K562 (cell line): ENCODE measurements around the gene HSPB6. TPM values are rescaled to one million over a fixed set of nuclear protein-coding genes. Genes with fewer than 3 reads are reported as not detected.

Experiments
- ATAC-seq: fragments of 200-7000 bp; cut with Tn5 transposase; 3 replicates; pipeline ENCODE4 v1.9.1; 2020; ENCODE audit warnings: moderate library complexity
- BruUV-seq: library from RNA; stranded (reverse); fragments of 400-500 nt; replicated peaks from 2 replicates; lab custom pipeline; 2021; lab: Mats Ljungman, UMichigan
- CTCF ChIA-PET: fragments of 300-600 bp; formaldehyde crosslinking; extraction: SDS; loops from one replicate; lab custom pipeline; 2021; ENCODE audit warnings: low intra/inter-chr PET ratio; lab: Yijun Ruan, JAX
- POLR2A ChIA-PET: fragments of 300-600, 350-650 bp; sonication (Branson Sonifier 250); formaldehyde crosslinking; extraction: SDS; loops from one replicate; lab custom pipeline; 2021; ENCODE audit warnings: antibody characterized with exemption, inconsistent platforms; lab: Yijun Ruan, JAX
- DNase-seq, 4 experiments: peaks; one replicate each; pipeline versions ENCODE4 v3.0.0 to v3.0.0-alpha.2; 2011 to 2018; ENCODE audit warnings: low spot score in 3 of 4, mixed read lengths in 3 of 4; ENCODE audit errors: extremely low read depth in 1 of 4
- FAIRE-seq: peaks from 2 replicates; lab custom pipeline; 2011; peaks lifted over from hg19 to GRCh38; lab: Jason Lieb, UNC
- H2AFZ ChIP-seq: 2 replicates; pipeline ENCODE4 v1.6.0; 2011; ENCODE audit warnings: low read depth, low read length, control low read depth, inconsistent platforms
- H3K27ac ChIP-seq: fragments of 200-600 bp; 3 replicates; pipeline ENCODE4 v1.8.0; 2011; ENCODE audit warnings: low read depth, mild to moderate bottlenecking, control low read depth, inconsistent platforms, low read length, moderate library complexity, mixed read lengths; ENCODE audit errors: extremely low read depth
- H3K27me3 ChIP-seq, 2 experiments: fragments of 300-600 bp in 1 of 2; 2 replicates in 1 of 2; 3 replicates in 1 of 2; pipeline versions ENCODE4 v1.6.0 to v1.8.0; 2011; ENCODE audit warnings: inconsistent platforms in 2 of 2, low read length in 2 of 2, mild to moderate bottlenecking in 1 of 2, mixed read lengths in 1 of 2, moderate library complexity in 1 of 2; ENCODE audit not compliant: control insufficient read depth in 2 of 2, insufficient read depth in 2 of 2
- H3K36me3 ChIP-seq: fragments of 300-600 bp; 3 replicates; pipeline ENCODE4 v1.8.0; 2011; ENCODE audit warnings: mild to moderate bottlenecking, low read length, inconsistent platforms; ENCODE audit not compliant: control insufficient read depth, insufficient read depth
- H3K4me1 ChIP-seq, 2 experiments: fragments of 200-600 bp in 1 of 2; replicated peaks in 1 of 2; 2 replicates in 1 of 2; 3 replicates in 1 of 2; pipeline versions ENCODE4 v1.5.1 to v1.8.0; 2011; ENCODE audit warnings: inconsistent platforms in 2 of 2, low read length in 2 of 2, mild to moderate bottlenecking in 1 of 2, mixed read lengths in 1 of 2, moderate library complexity in 1 of 2; ENCODE audit not compliant: control insufficient read depth in 2 of 2, insufficient read depth in 2 of 2
- H3K4me2 ChIP-seq: 2 replicates; pipeline ENCODE4 v1.6.1; 2011; ENCODE audit warnings: low read length, control low read depth, inconsistent platforms, mixed read lengths; ENCODE audit not compliant: insufficient read depth
- H3K4me3 ChIP-seq: fragments of 200-600 bp; sonication (generic), shearing (Covaris generic); 2 replicates; pipeline ENCODE4 v1.5.1; 2016; ENCODE audit warnings: control low read depth, inconsistent platforms
- H3K79me2 ChIP-seq: fragments of 200-600 bp; 3 replicates; pipeline ENCODE4 v1.8.0; 2011; ENCODE audit warnings: low read length, inconsistent platforms; ENCODE audit not compliant: control insufficient read depth, insufficient read depth
- H3K9ac ChIP-seq, 2 experiments: 2 replicates each; pipeline versions ENCODE4 v1.6.0 to v1.6.1; 2011; ENCODE audit warnings: low read depth in 2 of 2, low read length in 2 of 2, control low read depth in 1 of 2, inconsistent platforms in 1 of 2, mild to moderate bottlenecking in 1 of 2, mixed read lengths in 1 of 2; ENCODE audit not compliant: insufficient read depth in 1 of 2
- H3K9me1 ChIP-seq: one replicate; pipeline ENCODE4 v1.6.0; 2011; ENCODE audit warnings: inconsistent platforms, mild to moderate bottlenecking, low read length, moderate library complexity; ENCODE audit not compliant: control insufficient read depth, insufficient read depth
- H3K9me3 ChIP-seq: replicated peaks from 2 replicates; pipeline ENCODE4 v1.5.1; 2011; ENCODE audit warnings: low read depth, low read length, inconsistent platforms; ENCODE audit not compliant: control insufficient read depth, insufficient read depth
- H4K20me1 ChIP-seq: replicated peaks from 2 replicates; pipeline ENCODE4 v1.6.1; 2011; ENCODE audit warnings: low read length, inconsistent platforms, mixed read lengths; ENCODE audit not compliant: control insufficient read depth, insufficient read depth
- BRCA1 ChIP-seq, 2 experiments: fragments of 450-650 bp in 1 of 2; sonication (generic) in 1 of 2; formaldehyde crosslinking in 1 of 2; IDR thresholded peaks; 2 replicates each; pipeline versions ENCODE4 v1.5.0 to v1.6.1; 2017 to 2020; ENCODE audit warnings: mild to moderate bottlenecking in 1 of 2, missing genetic modification reagents in 1 of 2
- FOS ChIP-seq: IDR thresholded peaks from 3 replicates; pipeline ENCODE4 v1.6.1; 2011; ENCODE audit not compliant: insufficient read length; ENCODE audit errors: extremely low read depth
- HDAC2 ChIP-seq: fragments of 450-650 bp; IDR thresholded peaks from 2 replicates; pipeline ENCODE4 v1.6.1; 2016; ENCODE audit warnings: mild to moderate bottlenecking
- HES1 ChIP-seq: fragments of 450-650 bp; IDR thresholded peaks from 2 replicates; pipeline ENCODE4 v1.6.1; 2016; ENCODE audit warnings: low read depth, mild to moderate bottlenecking, moderate library complexity
- KDM1A ChIP-seq, 2 experiments: fragments of 450-650 bp; IDR thresholded peaks; 2 replicates each; pipeline ENCODE4 v1.6.1; 2016; ENCODE audit warnings: mild to moderate bottlenecking in 2 of 2
- NFRKB ChIP-seq: fragments of 450-650 bp; IDR thresholded peaks from 2 replicates; pipeline ENCODE4 v1.6.1; 2016; ENCODE audit warnings: low read depth
- NKRF ChIP-seq: fragments of 450-650 bp; IDR thresholded peaks from 2 replicates; pipeline ENCODE4 v1.6.1; 2016; ENCODE audit warnings: borderline replicate concordance
- NRF1 ChIP-seq, 2 experiments: fragments of 450-650 bp; IDR thresholded peaks in 1 of 2; conservative IDR thresholded peaks in 1 of 2; 2 replicates each; pipeline ENCODE4 v1.6.1; 2014; ENCODE audit warnings: mild to moderate bottlenecking in 2 of 2
- OTX1 ChIP-seq: fragments of 450-650 bp; formaldehyde crosslinking; IDR thresholded peaks from 2 replicates; pipeline ENCODE4 v1.4.0; 2022; ENCODE audit warnings: mild to moderate bottlenecking
- PREB ChIP-seq: sonication (generic); formaldehyde crosslinking; IDR thresholded peaks from 2 replicates; pipeline ENCODE4 v1.8.1; 2023; ENCODE audit warnings: mild to moderate bottlenecking, missing genetic modification reagents
- SMAD4 ChIP-seq: fragments of 250-450 bp; sonication (Bioruptor Pico); conservative IDR thresholded peaks from 2 replicates; pipeline ENCODE4 v1.8.0; 2021; ENCODE audit warnings: inconsistent platforms, mild to moderate bottlenecking, moderate library complexity
- SNRNP70 ChIP-seq: fragments of 200-400 bp; formaldehyde crosslinking; optimal IDR thresholded peaks from 2 replicates; pipeline ENCODE3; 2017; ENCODE audit warnings: low read depth, low read length
- THRAP3 ChIP-seq: fragments of 450-650 bp; IDR thresholded peaks from 2 replicates; pipeline ENCODE4 v1.6.1; 2016; ENCODE audit warnings: mild to moderate bottlenecking, inconsistent platforms, borderline replicate concordance
- U2AF1 ChIP-seq: fragments of 200-400 bp; formaldehyde crosslinking; optimal IDR thresholded peaks from 2 replicates; pipeline ENCODE3; 2017; ENCODE audit warnings: mild to moderate bottlenecking, low read depth, low read length, moderate library complexity
- XRCC5 ChIP-seq: fragments of 200-400 bp; formaldehyde crosslinking; IDR thresholded peaks from 2 replicates; pipeline ENCODE4 v1.6.1; 2017; ENCODE audit warnings: low read depth, mild to moderate bottlenecking, low read length
- ZNF583 ChIP-seq: fragments of 250-450 bp; sonication (Bioruptor Pico); IDR thresholded peaks from 2 replicates; pipeline ENCODE4 v1.4.0; 2020
- WGBS: fragments of 100-300 bp; shearing (Covaris generic); methylation state at CpG from one replicate; pipeline ENCODE4 v1.1.6; 2016; ENCODE audit warnings: low coverage, mixed read lengths; ENCODE audit not compliant: insufficient coverage; ENCODE audit errors: missing lambda C conversion rate; 5-methylcytosine and 5-hydroxymethylcytosine counted together
- in situ Hi-C: fragments of 300-500 bp; cut with MboI; formaldehyde crosslinking; loops from 4 replicates; pipeline ENCODE4 v1.15.0; 2018; ENCODE audit warnings: inconsistent platforms, mixed read lengths
- intact Hi-C: fragments of 100-400 bp; cut with micrococcal nuclease; formaldehyde crosslinking; loops from 2 replicates; pipeline ENCODE4 v1.14.2; 2022
- polyA plus RNA-seq, 8 experiments: library from polyadenylated mRNA; depleted of rRNA in 4 of 8; stranded (reverse) in 5 of 8; unstranded in 3 of 8; fragments of >200 nt; fragmentation: Nextera tagmentation in 2 of 8; fragmentation: Illumina TruSeq in 1 of 8; extraction: Ambion mirVana in 2 of 8; extraction: Trizol in 1 of 8; gene quantifications; 2 replicates each; pipeline versions ENCODE4 v1.2.1 to v1.2.3, GENCODE V29; 2011 to 2014; ENCODE audit warnings: inconsistent platforms in 1 of 8, missing spikeins in 1 of 8
- total RNA-seq, 7 experiments: library from RNA; depleted of rRNA in 6 of 7; stranded (reverse); fragments of >200 nt in 6 of 7; fragmentation: Illumina TruSeq in 2 of 7; extraction: Trizol in 2 of 7; gene quantifications; 2 replicates each; pipeline versions ENCODE4 v1.2.1 to v1.2.3, GENCODE V29; 2011 to 2021; ENCODE audit warnings: low replicate concordance in 1 of 7
- TF ChIP-seq, protein P1 (sequence below), 2 experiments: IDR thresholded peaks in 1 of 2; conservative IDR thresholded peaks in 1 of 2; 2 replicates each; pipeline ENCODE4 v1.6.1; 2016; ENCODE audit warnings: low read depth in 2 of 2, mild to moderate bottlenecking in 1 of 2, missing compliant biosample characterization in 1 of 2, missing genetic modification characterization in 1 of 2, moderate library complexity in 1 of 2

Gene HSPB6
- total and polyA plus RNA-seq, 9 of the 15 experiments (the other 6 are each of a cell fraction or from before 2014, with no cell fraction given): 0.55 TPM; not detected in 8

DNA sequence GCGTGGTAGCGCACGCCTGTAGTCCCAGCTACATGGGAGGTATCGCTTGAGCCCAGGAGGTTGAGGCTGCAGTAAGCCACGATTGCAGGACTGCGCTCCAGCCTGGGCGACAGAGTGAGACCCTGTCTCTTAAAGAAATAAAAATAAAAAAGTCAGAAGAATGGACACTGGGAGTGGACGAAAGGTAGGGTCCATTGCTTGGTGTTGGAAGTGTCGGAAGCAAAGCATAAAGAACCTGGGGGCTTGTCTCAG is 18.1 kb upstream of the HSPB6 start:
- Histone ChIP-seq H3K4me2 (peak overlapping the region; percentile 70), H3K27me3 (no peaks in the 10 kb centered on the region), H3K9me3 (no peaks in the 10 kb centered on the region), H3K4me3 (peak overlapping the region; percentile 57), H3K36me3 (peaks cover 15% of the 10 kb centered on the region; the same call in 2 of the 3 replicates), H3K9ac (peak overlapping the region; percentile 5 to 77; a peak in 2 of 4 replicates), H3K4me1 (peaks cover 10 to 28% of the 10 kb centered on the region in 2 experiments), H4K20me1 (no peaks in the 10 kb centered on the region; the same call in 1 of the 2 replicates), H3K79me2 (peaks cover 5% of the 10 kb centered on the region; the same call in 1 of the 3 replicates), H3K9me1 (peaks cover 3% of the 10 kb centered on the region), H2AFZ (peak overlapping the region; percentile 85), H3K27ac (no peak overlapping the region)
- ATAC-seq (peak; percentile 24), FAIRE-seq (no peak), DNase-seq (no peak)
- in situ Hi-C loops (no loop called here), intact Hi-C loops (no loop called here)
- WGBS: 0% methylated on average over 9 of the region's 9 CpGs
- BruUV-seq: no TSS peak
- CTCF ChIA-PET: no interaction called here
- POLR2A ChIA-PET: interaction anchor here (0.8 to 1.4 kb wide), 2 partner anchors 10 to 31 kb away, joined by 3 read pairs; no protein-coding TSS in a partner anchor
- TF ChIP-seq PREB (CRISPR knock-in tag) (no peak), FOS (no peak), U2AF1 (no peak), NFRKB (no peak), KDM1A (IDR thresholded peaks at IDR 0.05) (no peak), HDAC2 (peak; percentile 16; the same call in 1 of the 2 replicates), ZNF583 (CRISPR knock-in tag) (no peak), NRF1 (conservative IDR thresholded peaks at IDR 0.05 in 1 of 2, IDR thresholded peaks at IDR 0.05 in 1 of 2) (no peak), SNRNP70 (no peak), SMAD4 (CRISPR knock-in tag) (0 out of 2 replicates have a peak, but pooled peaks have one; percentile 3), BRCA1 (IDR thresholded peaks at IDR 0.05) (no peak), BRCA1 (CRISPR knock-in tag; IDR thresholded peaks at IDR 0.05) (no peak), NKRF (peak; percentile 70; the same call in 1 of the 2 replicates), XRCC5 (no peak), THRAP3 (no peak), OTX1 (CRISPR knock-in tag) (0 out of 2 replicates have a peak, but pooled peaks have one; percentile 25), HES1 (no peak)
- TF ChIP-seq, protein P1, sequence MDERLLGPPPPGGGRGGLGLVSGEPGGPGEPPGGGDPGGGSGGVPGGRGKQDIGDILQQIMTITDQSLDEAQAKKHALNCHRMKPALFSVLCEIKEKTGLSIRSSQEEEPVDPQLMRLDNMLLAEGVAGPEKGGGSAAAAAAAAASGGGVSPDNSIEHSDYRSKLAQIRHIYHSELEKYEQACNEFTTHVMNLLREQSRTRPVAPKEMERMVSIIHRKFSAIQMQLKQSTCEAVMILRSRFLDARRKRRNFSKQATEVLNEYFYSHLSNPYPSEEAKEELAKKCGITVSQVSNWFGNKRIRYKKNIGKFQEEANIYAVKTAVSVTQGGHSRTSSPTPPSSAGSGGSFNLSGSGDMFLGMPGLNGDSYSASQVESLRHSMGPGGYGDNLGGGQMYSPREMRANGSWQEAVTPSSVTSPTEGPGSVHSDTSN (CRISPR knock-in tag; IDR thresholded peaks at IDR 0.05; ENCODE audit: low read depth): no peak
- TF ChIP-seq, protein P1 (tag; conservative IDR thresholded peaks at IDR 0.05; ENCODE audit: low read depth): peak; percentile 39; the same call in 1 of the 2 replicates
